Islet of Langerhans (tissue), 1 donor: ENCODE data around the gene ADCYAP1R1.

Source experiments
- FAIRE-seq: peaks from one replicate; lab custom pipeline; 2011; peaks lifted over from hg19 to GRCh38; lab: Jason Lieb, UNC

The ADCYAP1R1 gene

DNA sequence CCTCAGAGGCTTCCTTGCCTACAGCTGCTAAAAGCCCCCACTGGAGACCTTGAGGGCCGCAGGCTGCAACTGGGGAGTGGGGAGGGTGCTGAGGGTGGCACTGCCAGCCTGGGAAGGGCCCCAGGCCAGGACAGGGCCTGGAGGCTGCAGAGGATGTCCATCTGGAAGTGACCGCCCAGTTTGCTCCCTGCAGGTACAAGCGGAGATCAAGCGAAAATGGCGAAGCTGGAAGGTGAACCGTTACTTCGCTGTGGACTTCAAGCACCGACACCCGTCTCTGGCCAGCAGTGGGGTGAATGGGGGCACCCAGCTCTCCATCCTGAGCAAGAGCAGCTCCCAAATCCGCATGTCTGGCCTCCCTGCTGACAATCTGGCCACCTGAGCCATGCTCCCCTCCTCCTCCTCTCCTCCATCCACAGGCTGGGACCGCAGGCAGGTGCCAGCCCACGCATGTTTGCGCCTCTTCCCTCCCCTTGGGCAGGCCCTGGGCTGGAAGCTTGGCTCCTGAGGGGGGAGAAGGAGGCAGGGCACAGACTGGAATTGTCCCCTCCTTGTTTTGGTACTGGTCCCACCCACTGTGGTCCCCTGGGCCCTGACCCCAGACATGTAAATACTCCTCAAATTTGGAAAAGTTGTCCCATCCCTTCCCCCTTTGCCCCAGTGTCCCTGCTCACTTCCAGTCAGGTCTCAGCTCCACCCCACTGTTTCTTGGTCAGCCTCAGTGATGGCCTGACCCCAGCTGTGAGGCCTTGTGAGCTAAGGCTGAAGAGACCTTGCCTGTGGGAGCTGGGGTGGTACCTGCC is 54.4 kb downstream of the ADCYAP1R1 start:
- no peak for FAIRE-seq

- no peak for FAIRE-seq
Measured at GRCh38 chr7:31107106-31108090, 55.3 kb downstream of the ADCYAP1R1 start.

GRCh38 chr7:31108097-31108657 is 56.1 kb downstream of the ADCYAP1R1 start:
- no peak for FAIRE-seq

- FAIRE-seq, result no peak
Measured at GRCh38 chr7:31109751-31110150, 57.6 kb downstream of the ADCYAP1R1 start.

- no peak for FAIRE-seq
Measured at GRCh38 chr7:31110331-31111108, 58.4 kb downstream of the ADCYAP1R1 start.

DNA sequence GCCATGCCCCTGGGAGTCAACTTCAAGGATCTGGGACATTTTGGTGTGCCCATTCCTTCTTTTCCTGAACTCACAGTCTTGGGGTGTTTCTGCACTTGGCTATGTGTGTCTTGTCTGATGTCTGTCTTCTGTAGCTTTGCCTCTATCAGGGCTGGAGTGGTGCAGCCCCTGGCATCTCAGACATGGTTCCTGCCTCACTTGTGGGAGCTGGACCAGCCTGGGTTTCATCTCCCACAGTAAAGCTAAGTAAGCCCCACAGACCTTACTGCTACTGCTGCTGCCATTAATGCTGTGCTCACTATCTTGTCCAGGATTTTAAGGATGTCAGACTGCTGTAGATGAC is 59.0 kb downstream of the ADCYAP1R1 start:
- no peak for FAIRE-seq

- no peak for FAIRE-seq
Measured at GRCh38 chr7:31113660-31114059, 61.6 kb downstream of the ADCYAP1R1 start.

- FAIRE-seq, result no peak
Measured at GRCh38 chr7:31114593-31115343, 62.7 kb downstream of the ADCYAP1R1 start.

DNA sequence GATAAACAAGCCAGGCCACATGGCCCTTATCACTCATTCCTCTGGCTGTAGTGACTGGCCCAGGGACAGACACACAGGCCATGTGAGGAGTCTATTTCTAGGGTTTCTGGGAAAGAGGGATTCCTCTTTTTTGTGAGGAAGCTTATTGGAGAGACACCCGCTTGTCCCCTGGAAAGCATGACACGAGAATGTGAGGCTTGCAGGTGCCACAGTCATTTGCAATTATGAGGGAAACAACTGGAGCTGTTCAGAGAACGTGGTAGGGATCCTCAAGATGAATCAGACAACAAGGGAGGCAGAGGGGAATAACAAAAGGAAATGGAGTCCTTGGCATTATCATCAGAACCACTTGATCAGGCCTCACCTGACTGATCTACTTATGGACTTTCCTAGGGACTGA is 64.5 kb downstream of the ADCYAP1R1 start:
- FAIRE-seq, result no peak

DNA sequence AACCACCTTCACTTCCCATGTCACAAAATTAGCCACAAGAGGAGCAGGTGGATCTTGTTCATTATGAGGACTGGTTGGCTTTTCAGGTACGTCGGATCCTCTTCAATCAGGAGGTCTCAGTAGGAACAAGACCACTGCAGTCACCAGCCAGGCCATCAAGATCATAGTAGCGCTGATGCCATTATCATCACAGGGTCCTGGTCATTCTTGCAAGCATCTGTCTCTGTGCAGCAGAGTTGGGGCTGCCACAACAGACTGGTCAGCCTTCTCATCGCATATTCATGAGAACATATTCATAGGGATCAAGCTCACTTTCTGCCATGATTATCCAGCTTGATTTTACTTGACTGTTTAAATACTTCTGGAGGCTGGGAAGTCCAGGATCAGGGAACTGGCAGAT is 67.1 kb downstream of the ADCYAP1R1 start:
- FAIRE-seq, result no peak

DNA sequence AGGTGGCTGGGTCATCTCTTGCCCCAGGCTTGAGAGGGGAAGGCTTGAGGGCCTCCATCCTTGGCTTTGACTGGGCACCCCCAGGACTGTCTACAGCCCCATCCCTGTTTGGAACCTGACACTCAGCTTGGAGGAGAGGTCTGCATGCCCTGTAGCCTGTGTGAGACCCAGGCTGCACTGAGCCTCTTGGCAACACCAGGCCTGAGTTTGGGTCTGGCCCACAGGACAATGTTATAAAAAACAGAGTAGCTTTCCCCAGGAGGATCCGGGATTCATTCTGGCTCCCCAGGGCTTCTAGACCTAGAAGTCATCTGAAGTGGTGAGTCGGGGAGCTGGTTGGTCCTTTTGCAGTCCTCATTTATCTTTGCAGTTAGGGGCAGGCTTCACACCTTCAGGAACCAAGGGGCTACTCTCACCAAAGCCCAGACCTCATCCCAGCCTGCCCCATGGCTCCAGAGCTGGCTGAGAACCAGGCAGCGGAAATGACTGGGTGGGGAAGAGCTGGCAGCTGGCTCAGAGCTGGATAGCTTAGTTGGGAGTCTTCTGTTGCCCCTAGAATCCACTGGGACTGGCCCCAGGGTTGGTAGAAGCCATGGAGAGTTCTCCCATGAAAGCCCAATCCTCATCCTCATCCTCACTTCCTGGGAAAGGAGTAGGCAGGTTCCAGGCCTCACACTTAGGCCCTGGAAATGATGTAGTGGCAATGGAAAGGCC is 68.8 kb downstream of the ADCYAP1R1 start:
- no peak for FAIRE-seq

DNA sequence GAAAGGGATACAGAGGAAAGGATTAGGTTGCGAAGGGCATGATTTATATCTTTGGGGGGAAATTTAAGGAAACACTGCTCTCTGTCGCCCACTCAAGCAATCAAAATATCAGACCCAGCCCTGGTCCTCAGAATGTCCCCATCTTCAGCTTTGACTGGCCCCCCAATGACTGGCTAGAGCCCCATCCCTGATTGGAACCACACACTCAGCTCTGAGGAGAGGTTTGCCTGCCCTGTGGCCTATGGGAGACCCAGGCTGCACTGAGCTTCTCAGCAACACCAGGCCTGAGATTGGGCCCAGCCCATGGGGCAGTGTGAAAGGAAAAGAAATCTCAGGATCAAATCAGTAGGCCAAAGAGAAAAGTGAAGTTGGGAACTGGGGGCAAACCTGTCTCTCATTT is 69.5 kb downstream of the ADCYAP1R1 start:
- FAIRE-seq, result no peak

DNA sequence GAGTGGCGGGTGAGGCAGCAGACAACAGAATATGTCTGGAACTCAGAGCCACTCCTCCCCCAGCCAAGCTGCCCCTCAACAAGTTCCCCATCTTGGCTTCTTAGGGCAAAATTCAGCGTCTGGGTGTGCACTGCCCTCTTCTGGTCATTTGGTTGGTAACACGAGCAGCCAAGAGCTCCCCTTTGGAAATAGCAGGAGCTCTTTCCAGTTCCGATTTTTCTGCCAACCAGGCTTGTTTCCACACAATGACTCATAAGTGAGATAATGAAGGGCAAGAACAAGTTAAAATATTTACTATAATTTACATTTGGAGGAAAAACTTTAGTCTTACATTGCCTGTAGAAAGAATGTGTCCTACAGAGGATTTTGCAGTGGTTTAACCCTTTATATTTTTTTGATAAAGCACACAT is 70.5 kb downstream of the ADCYAP1R1 start:
- peak; percentile 88 for FAIRE-seq

- FAIRE-seq, result no peak
Measured at GRCh38 chr7:31123321-31123720, 71.2 kb downstream of the ADCYAP1R1 start.

- FAIRE-seq, result no peak
Measured at GRCh38 chr7:31123726-31124125, 71.6 kb downstream of the ADCYAP1R1 start.

- no peak for FAIRE-seq
Measured at GRCh38 chr7:31125171-31125570, 73.1 kb downstream of the ADCYAP1R1 start.

GRCh38 chr7:31126976-31127375 is 74.9 kb downstream of the ADCYAP1R1 start:
- FAIRE-seq, result no peak

GRCh38 chr7:31129067-31129466 is 77.0 kb downstream of the ADCYAP1R1 start:
- no peak for FAIRE-seq

DNA sequence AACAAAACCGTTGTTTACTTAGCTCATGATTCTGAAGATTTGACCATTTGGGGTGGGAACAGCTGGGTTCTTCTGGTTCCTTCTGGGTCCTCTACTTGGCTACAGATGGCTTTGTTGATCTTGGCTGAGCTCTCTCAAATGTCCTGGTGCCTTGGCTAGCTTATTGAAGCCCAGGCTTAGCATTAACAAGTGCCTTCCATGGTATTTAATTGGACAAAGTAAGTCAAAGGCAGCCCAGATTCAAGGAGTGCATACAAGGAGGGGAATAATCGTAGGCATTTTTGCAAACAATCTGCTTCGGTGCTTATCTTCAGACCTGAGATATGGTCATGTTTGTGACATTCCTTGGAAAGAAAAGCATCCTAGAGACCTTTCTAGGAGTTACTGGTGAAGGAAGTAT is 81.4 kb downstream of the ADCYAP1R1 start:
- no peak for FAIRE-seq

DNA sequence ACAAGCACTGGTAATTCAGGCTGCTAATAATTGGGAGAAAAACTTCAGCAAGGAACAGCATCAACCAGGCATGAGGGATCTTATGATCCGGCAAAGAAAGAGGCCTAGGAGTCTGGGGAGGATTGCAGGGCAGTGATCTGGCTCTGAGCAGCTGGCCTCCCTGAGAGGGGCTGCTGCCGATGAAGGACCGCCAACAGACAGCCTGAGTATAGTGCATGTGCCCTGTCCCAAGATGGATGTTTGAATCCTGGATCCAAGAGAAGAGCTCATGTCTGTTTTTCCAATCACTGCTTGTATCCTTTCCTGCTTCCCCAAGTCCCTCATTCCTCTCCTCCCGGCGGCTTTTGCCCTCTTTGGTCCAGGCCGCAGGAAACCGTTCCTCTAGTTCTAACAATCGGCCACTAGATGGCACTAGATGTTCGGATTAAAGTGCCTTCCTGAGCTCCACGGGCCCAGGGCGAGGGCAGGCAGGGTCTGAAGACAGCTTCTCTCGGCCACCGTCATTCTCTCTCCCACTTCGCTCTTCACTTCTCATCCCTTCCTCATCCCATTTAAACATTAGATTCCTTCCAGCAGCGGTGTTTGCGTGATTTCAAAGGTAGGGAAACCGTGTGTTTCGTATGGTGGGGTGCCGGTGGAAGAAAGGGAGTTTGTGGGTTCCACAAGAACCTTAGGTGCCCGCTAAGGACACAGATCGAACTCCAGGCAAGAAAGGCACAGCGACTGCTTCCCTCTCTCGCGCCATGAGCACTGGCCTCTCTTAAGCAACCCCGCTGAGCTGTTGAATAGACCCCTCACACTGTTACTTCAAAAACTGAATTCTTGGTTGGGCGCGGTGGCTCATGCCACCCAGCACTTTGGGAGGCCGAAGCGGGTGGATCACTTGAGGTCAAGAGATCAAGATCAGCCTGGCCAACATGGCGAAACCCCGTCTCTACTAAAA is 82.4 kb downstream of the ADCYAP1R1 start:
- FAIRE-seq, result peak; percentile 43
